GM19239 (cell line): ENCODE measurements around the gene IL9.
"Not testable (repeated sequence)": the region's sequence is repeated elsewhere in the genome, so short reads cannot be mapped to it uniquely, and the experiment has no call there.

Experiments used
- DNase-seq: peaks from one replicate; pipeline ENCODE4 v3.0.0; 2011; ENCODE audit warnings: low spot score; ENCODE audit not compliant: insufficient read length
- FAIRE-seq: peaks from 2 replicates; lab custom pipeline; 2011; peaks lifted over from hg19 to GRCh38; lab: Jason Lieb, UNC

The IL9 gene

DNA sequence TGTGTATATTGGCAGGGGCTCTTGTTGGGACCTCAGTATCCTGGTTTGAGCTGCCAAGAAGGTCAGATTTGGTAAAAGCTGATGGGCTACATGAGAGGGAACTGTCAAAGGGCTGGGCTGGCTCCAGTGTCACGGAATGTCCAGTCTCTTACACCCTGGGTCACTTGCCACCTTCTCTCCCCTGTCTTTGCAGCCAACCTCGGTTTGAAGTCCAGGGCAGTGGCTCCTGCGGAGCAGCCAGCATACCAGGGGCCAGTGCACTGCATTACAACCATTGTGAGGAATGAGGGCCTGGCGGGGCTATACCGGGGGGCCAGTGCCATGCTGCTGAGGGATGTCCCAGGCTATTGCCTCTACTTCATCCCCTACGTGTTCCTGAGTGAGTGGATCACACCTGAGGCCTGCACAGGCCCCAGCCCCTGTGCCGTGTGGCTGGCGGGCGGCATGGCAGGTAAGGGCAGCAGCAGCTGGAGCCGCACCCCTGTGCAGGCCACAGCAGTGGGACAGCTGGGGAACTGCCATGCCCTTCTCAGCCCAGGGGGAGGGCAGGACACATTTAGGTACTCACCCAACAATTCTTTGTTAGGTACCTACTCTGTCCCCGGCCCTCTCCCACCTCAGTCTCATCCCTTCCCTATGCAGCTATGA lies 24.2 kb downstream of the IL9 start:
- FAIRE-seq (no peak), DNase-seq (no peak)

DNA sequence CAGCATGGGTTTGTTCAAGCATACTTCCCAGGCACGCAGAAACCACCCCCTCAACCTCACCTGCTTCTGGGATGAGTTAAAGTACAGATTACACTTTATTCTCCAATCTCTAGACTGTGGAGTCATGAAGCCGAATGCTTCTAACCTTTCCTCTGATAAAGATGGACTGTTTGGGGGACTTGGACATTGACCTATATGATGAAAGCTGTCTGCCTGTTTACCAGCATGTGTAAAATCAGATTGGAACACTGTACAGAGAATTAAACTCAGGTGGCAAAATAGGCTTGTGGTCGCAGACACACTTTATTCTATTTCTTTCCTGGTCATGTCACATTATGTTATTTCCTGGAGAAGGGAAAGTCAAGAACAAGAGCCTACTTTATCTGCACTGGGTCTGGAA lies 25.7 kb downstream of the IL9 start:
- no peak for FAIRE-seq

DNA sequence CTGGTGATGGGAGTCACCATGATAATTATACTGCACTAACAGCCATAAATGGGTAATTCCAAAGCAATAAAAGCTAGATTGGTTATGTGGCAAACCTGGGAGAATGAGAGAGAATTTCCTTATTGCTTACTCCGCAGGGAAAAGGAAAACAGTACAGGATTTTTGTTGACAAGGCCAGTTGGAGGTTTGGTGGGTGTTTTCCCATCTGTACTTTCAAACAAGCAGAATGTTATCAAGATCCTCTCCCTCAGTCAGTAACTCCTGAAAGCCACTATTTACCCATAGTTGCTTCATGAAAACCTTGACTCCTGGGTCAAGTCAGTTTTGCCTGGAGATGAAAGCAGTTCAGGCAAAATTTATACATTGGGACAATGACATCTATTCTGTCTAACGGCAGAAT lies 26.4 kb downstream of the IL9 start:
- FAIRE-seq (no peak), DNase-seq (no peak)

More for the DNA sequence above, 25.7 kb downstream of the IL9 start:
- no peak for DNase-seq

DNA sequence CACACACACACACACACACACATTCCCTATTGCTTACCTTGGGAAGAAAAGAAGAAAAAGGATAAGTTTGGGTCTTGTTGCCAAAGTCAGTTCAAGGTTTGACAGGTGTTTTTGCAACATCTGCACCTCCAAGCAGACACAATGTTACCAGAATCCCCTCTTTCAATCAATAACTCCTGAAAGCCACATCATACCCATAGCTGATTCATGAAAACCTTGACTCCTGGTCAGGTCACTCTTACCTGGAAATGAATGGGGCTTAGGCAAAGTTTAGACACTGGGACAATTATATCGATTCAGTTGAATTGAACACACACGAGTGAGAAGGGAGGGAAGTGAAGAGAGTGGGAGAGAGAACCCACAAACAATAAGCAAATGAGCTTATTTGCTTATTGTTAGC lies 27.0 kb downstream of the IL9 start:
- no peak for DNase-seq
- FAIRE-seq = no peak

DNA sequence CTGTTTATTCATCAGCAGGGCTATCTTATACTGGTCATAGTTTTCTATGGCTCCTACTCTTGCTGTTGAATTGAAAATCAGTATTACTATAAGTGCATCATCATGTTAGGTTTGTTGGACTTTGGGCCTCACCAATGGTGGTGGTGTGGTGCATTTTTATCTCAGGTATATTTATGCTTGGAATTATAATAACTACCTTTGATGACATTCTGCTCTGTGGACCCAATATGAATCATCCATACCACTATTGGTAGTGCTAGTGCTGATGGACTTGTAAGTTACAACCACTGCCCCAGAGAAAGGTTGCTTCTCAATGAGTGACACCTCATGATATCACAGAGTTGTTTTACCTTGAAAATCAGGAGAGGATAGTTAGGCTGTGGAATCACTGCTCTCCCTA lies 28.0 kb downstream of the IL9 start:
- FAIRE-seq (no peak), DNase-seq (no peak)

DNA sequence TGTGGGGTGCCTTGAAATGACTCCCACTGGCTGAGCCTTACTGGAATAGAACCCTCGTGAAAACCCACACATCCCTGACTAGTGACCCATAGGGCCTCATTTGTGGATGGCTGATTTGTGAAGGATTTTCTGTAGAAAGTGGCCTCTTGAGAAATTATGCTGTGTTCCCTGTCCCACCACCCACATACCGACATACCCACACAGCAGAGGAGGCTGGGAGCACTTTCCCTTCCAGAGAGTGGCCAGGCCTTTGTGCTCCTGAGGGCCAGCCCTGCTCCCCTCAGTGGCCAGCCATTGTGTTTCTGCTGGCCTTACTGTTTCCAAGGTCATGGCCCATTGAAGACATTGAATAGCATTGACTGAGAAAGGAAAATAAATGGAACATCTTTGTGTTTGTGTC lies 29.6 kb downstream of the IL9 start:
- no peak for DNase-seq
- no peak for FAIRE-seq

DNA sequence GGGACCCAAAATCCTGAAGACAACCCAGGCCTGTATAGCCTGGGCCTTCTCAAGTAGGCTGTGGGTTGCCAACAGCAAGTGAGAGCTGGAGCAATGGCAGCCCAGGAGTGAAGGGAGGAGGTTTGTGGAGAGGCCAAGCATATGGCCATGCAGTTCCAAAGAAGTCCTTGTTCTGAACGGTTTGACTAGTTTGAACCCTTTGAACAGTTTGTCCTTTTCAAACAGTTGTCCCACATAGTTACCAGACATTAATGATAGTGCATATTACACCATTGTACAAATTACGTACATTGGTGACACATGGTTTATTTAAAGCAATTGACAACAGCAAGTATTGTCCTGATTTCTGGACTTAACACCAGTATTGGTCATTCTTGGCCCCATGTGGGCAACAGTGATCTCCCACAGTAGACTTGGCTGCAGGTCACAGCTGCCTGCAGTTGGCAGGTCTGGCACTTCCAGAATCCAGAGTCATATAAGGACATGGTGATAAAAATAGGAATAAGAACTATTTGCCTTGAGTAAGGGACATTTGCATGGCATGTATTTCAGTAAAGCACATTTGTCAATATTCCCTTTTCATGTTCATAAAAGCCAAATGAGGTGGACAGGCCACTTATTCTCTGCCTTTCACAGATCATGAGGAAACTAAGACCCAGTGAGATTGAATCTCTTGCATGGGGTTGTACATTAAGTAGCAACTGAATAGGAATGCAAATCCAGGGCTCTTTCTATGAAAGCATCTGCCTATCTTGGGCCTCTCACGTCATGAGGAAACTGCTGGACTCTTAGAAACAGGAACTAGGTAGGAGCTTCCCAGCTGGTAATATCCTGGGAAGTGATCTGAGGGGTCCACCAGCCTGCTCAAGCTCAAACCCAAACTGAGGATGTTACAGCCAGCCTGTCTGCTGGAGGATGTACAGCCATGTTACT lies 30.9 kb downstream of the IL9 start:
- FAIRE-seq (no peak), DNase-seq (no peak)

DNA sequence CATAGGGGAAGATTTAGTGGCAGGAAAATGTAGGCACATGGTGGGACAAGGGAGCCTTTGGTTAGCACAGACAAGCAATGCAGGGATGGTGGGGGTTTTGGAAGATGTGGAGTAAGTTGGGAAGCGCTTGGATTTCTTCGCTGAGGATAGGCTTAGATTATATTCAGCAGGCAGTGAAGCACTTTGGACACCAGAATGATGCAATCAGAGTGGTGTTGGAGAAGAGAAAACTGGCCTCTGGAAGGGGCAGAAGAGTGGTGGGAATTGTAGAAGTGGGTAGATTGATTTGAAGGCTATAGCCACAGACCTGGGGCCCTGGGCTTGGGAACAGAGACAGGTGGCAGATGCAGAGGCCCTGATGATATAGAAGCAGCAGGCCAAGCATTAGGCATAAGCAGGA lies 32.9 kb downstream of the IL9 start:
- FAIRE-seq (no peak), DNase-seq (no peak)

DNA sequence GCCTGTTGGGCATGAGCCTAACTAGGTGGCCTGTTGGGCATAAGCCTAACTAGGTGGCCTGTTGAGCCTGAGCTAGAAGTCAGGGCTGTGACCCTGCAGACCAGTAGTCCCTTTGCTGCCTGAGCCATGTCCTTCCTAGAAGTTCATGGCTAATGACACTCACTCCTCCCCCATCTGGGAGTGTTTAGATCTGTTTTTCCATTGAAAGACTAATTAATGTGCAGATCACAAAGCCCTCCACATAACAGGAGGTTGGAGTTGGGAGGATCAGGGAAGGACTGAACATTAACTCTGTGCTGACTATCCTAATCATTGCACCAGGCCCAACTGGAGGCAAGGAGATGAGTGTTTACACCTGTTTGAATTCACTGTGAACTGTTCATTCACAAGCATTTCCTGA lies 33.6 kb downstream of the IL9 start:
- FAIRE-seq = no peak
- no peak for DNase-seq

DNA sequence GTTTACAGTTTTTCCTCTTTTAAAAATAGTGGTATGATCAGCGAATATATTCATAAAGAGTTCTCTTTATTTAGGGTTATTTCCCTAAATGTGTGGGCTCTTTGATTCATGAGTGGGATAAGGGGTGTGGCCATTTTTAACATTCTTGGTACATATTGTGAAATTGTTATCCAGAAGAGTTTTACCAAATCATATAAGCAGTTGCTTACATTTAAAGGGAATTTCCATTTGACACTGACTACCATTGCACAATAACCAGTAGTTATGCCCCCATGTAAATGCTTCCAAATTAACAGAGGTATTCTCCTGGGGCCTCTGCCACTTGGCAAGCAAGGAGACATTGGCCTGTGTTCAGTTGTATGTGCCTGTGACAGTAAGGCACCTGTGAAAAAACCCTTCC lies 34.0 kb downstream of the IL9 start:
- DNase-seq (no peak), FAIRE-seq (no peak)

DNA sequence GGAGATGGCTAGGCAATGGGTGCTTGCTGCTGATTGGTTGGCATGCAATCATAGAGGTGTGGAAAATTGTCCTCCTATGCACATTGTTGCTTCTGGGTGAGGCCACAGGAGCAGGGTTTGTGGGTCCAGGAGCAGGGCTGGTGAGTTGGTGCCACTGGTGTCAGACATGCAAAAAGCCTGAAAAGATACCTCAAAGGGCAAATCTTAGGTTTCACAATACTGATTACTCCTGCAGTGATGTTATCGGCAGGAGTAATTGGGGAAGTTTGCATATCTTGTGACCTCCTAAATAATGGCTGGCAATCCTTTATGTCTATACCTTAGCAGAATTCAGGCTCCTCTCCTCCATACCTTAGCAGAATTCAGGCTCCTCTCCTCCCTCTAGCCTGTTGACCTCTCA lies 36.0 kb downstream of the IL9 start:
- FAIRE-seq = no peak
- no peak for DNase-seq

DNA sequence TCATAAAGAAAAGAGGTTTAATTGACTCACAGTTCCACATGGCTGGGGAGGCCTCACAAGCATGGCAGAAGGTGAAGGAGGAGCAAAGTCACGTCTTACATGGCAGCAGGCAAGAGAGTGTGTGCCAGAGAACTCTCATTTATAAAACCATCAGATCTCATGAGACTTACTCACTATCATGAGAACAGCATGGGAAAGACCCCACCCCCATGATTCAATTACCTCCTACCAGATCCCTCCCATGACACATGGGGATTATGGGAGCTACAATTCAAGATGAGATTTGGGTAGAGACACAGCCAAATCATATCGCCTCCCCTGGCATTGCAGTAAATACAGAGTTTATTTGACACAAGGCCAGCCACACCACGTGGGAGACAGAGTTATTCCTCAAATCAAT lies 36.5 kb downstream of the IL9 start:
- not testable (repeated sequence) for FAIRE-seq, DNase-seq

DNA sequence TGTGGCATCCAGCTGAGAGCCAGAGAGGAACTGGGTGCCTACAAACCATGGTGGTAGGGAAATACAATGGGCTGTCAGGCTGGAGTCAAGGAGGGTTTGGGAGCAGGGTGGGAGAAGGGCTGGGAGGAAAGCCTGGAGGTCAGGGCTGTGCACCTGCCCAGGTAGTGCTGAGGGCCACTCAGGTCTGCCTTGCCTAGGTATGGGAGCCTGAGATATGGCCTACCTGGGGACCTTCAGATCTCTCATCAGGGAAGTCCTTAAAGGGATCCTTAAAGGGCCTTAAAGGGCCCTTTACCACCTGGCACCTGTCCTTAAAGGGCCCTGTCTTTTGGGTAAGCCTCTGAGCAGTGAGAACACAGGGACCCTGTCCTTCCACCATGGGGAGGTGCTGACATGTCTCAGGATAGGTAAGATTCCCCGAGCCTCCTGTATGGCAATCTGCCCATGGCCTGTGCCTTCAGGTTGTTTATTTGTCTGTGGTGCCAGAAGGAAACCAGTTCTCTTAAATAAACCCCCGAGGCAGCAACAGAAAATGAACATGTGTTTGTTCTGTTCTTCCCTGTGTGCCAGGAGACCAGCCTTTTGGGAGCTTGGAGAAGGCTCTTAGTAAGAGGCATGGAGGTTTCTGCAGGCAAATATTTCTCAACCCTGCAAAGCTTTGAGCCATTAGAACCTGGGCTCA lies 37.9 kb downstream of the IL9 start:
- DNase-seq = no peak
- FAIRE-seq = no peak

DNA sequence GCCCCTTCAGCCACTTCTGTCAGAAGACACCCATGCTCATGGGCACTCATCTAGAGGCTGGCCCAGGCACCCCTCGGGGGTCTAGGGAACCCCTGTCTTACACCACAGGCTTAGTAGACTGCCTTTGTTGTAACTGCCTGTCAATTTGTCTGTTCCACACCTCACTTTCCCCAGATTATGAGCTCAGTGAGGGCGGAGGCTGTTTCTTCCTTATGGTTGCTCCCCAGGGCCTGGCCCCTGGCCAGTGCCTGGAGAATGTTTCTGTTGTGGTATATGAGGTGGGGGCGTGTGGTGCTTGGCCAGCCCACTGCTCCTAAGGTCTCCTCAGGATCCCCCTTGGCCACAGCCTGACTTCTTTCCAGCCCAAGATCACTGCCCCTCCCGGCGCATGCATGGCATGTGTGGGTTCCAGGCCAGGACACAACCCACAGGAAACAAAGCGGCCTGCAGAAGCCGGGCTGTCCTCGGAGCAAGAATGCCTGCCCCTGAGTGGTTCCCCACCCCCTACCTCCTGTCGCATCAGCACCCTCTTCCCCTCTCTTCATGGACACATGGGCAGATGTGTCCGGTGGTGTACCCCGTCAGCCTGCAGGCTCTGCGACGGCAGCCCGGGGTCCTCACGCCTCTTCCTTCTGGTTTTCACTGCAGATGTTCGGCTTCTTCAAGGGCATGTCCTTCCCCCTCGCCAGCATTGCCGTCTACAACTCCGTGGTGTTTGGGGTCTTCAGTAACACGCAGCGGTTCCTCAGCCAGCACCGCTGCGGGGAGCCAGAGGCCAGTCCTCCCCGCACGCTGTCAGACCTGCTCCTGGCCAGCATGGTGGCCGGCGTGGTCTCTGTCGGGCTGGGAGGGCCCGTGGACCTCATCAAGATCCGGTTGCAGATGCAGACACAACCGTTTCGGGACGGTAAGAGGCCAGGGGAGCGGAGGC lies 43.5 kb downstream of the IL9 start:
- FAIRE-seq = no peak

DNA sequence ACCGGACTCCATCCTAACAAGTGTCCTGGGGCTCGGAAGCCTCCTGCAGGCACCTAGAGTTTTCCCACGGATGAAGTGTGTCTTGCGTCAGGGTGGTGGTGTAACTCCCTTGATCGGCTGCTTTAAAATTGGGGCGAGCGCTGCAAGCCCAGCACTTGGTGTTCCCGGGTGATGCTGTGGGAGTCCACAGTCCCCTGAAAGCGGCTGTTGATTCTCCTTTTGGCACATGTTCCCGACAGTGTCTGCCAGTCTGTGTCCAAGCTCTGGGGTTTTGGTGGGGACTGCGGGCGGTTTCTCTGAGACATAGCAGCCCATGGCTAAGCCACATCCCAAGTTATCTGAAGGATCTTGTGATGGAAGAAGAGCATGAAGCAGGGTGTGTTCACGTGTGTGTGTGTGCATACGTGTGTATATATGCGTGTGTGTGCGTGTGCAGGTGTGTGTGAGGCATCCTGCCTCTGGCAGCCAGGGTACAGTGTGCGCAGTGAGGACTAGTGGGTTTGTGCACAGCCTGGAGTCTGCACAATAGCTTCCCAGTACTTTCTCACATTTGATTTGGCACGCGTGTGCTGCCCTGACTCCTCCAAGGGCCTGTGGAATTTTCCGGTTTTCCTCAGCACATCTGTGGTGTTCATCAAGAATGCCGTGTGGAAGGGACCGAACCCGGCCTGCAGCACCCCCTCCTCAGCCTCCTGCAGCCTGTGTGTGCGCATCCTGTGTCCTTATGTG lies 44.3 kb downstream of the IL9 start:
- FAIRE-seq (no peak), DNase-seq (no peak)

More for the DNA sequence above, 43.5 kb downstream of the IL9 start:
- DNase-seq = no peak

DNA sequence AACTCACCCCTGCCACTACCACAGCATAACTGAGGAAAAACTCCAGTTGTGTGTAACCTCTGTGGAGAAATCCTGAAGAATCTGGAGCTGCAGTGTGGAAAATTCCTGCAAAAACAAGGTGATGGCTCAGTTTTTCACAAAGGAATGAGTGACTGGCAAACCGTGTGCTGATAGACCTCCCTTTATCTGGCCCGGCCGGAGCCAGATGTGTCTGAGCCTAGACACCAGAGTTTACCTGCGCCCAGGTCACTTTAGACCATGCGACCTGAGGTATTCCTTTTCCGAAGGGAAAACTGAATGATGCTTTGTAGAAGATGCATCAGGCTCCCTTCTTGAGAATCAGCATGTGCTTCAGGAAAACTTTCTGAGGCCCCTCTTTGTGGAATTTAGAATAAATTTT lies 45.0 kb downstream of the IL9 start:
- no peak for FAIRE-seq
- DNase-seq = no peak

DNA sequence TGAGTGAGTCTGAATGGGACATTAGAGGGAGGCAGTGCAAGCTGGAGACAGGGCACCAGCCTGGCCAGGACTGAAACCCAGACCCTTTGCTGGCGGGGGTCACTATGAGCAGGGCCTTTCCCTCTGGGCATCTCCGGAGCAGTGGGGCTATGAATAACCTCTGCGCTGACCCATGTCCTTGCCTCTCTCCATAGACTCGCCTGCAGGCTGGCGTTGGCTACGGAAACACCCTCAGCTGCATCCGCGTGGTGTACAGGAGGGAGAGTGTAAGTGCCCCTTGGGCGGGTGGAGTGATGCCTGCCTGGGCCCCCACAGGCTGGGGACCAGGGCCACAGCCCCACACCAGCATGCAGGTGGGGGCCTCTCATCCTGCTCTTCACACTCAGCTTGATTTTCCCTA lies 45.4 kb downstream of the IL9 start:
- DNase-seq = no peak
- FAIRE-seq = no peak

DNA sequence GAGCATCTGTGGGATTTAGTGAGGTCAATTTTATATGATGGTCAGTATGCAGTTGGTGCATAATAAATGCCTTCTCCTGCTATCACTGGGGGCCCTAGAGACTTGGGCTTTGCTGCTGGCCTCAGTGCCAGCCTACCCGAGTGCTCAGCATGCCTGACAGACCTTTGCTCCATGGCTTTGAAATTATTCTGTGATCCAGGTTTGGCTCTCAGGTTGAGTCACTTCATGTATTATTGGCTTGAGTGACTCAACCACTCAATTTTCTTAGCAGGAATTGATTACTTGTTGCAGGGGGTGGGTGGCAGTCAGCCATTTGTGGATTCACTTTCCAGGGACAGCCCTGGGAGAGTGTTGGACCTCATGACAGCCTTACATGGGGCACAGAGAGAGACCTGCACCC lies 47.7 kb downstream of the IL9 start:
- no peak for DNase-seq
- FAIRE-seq = no peak

DNA sequence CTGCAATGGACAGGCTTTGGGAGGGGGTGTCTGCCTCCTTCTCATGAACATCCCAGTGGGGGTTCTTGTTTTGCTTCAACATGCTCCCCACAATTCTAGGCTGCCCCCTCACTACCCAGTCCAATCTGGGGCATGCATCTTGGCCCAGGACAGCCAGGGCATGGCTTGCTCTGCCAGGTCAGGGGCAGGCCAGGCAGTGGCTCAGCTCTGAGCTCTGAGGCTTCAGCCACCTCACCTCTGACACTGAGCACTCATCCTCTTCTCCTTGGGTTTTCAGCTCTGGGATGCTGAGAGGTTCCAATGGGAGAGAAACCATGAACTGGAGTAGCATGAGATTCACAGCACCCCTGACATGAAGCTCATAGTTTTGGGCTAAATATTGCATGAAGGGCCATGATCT lies 49.3 kb downstream of the IL9 start:
- FAIRE-seq (no peak), DNase-seq (no peak)
